NB4 (cell line): ENCODE data around the gene APCDD1L.

Source experiments
- DNase-seq: peaks from one replicate; pipeline ENCODE4 v3.0.0; 2010; ENCODE audit warnings: low read depth
- H3K4me3 ChIP-seq: one replicate; pipeline ENCODE4 v1.5.1; 2011; ENCODE audit warnings: mild to moderate bottlenecking, low read depth, low read length, moderate library complexity
- CTCF ChIP-seq: IDR thresholded peaks from one replicate; pipeline ENCODE4 v1.5.1; 2012; ENCODE audit warnings: low read depth, low read length
- MAX ChIP-seq: IDR thresholded peaks from 2 replicates; pipeline ENCODE4 v1.6.1; 2011; ENCODE audit warnings: low read depth, low read length
- MYC ChIP-seq: IDR thresholded peaks from 2 replicates; pipeline ENCODE4 v1.6.1; 2011; ENCODE audit warnings: low read depth, low read length
- POLR2A ChIP-seq: IDR thresholded peaks from 2 replicates; pipeline ENCODE4 v1.6.1; 2011; ENCODE audit warnings: mild to moderate bottlenecking; ENCODE audit not compliant: insufficient read length; ENCODE audit errors: extremely low read depth

Gene APCDD1L

GRCh38 chr20:58464838-58465237, 50.4 kb downstream of the APCDD1L start:
- TF ChIP-seq MYC = no peak
- TF ChIP-seq MAX = no peak
- TF ChIP-seq POLR2A = no peak
- TF ChIP-seq CTCF = no peak
- no peak overlapping the region for H3K4me3 ChIP-seq
- DNase-seq = no peak

- peak; percentile 17; the same call in 1 of the 2 replicates for TF ChIP-seq MAX
- no peak for TF ChIP-seq CTCF
- no peak for TF ChIP-seq MYC
- H3K4me3 ChIP-seq = no peak overlapping the region
- peak; percentile 57 for DNase-seq
Measured at GRCh38 chr20:58463256-58463655, 51.9 kb downstream of the APCDD1L start.

- no peak for DNase-seq
- TF ChIP-seq MAX (no peak), CTCF (no peak), POLR2A (no peak), MYC (no peak)
Measured at GRCh38 chr20:58461899-58462298, 53.3 kb downstream of the APCDD1L start.

GRCh38 chr20:58461104-58461503, 54.1 kb downstream of the APCDD1L start:
- no peak for TF ChIP-seq MAX
- no peak for TF ChIP-seq POLR2A
- TF ChIP-seq CTCF = no peak
- TF ChIP-seq MYC = no peak
- no peak for DNase-seq
- H3K4me3 ChIP-seq = no peak overlapping the region

More at GRCh38 chr20:58461899-58462298, 53.3 kb downstream of the APCDD1L start:
- H3K4me3 ChIP-seq = no peak overlapping the region

- no peak overlapping the region for H3K4me3 ChIP-seq
- DNase-seq = peak; percentile 48
- TF ChIP-seq POLR2A = no peak
- no peak for TF ChIP-seq MAX
- no peak for TF ChIP-seq MYC
- no peak for TF ChIP-seq CTCF
Measured at GRCh38 chr20:58459058-58459750, 56.0 kb downstream of the APCDD1L start.
